Activated CD4-positive, alpha-beta T cell treated with anti-CD3 and anti-CD28 coated beads, Interleukin-2, amount 50 U/mL, for 16 hours (primary cell): Measurements from ENCODE around the gene TOP3B.
"Not testable (repeated sequence)": the region's sequence is repeated elsewhere in the genome, so short reads cannot be mapped to it uniquely, and the experiment has no call there.

ENCODE experiments used
- DNase-seq: peaks from one replicate; pipeline ENCODE4 v3.0.0-alpha.2; 2020

TOP3B gene

DNA sequence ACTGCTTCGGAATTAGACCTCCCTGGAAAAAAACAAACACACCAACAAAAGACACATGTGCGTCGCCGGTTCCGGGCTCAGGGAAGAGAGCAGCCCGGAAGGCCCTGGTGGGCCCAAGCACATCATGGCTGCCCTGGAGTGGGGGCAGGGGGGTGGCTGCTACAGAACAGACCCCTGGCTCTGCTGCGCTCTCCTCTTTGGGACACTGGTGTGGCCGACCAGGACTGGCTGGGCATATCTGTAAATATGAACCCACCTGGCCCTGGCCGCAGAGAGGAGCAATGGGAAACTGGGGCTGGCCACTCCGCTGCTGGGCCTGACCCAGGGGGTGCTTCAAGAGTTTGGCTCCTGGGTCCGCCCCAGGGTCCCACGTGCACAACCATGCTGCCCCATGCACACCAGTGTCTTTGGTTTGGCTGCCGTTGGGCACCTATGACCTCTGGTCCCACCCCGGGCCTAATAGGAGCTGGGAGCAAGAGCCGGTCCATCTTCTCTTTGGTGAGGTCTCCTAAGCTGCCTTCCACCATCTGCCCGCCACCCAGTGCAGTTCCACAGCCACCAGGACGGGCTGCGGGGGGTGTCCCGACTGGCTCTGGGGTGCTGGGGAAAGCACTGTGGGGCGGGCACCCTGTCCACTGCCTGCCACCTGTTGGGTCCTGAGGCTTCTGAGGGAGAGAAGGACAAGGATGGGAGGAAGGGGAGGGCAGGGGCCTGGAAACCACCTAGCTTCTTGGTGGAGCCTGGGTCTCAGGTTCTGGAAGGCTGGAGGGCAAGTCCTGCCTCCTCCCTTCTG, 60.0 kb downstream of the TOP3B start:
- no peak for DNase-seq

DNA sequence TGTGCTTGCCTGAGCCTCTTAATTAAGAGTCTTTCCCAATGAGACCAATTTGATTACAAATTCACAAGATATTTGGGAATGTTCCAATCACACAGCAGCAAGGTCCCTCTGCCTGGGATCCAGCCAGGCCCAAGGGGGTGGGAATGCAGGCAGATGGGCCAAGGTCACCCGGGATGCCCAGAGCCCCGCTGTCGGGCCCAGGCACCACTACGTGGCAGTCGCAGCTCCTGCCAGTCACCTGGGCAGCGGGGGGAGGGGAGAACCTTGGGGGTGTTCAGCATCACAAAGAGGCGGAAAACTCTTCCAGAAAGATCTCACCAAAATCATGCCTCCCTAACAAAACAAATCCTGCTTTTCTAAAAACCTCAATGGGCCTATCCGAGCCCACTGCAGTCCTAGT, 60.9 kb downstream of the TOP3B start:
- DNase-seq: no peak

DNA sequence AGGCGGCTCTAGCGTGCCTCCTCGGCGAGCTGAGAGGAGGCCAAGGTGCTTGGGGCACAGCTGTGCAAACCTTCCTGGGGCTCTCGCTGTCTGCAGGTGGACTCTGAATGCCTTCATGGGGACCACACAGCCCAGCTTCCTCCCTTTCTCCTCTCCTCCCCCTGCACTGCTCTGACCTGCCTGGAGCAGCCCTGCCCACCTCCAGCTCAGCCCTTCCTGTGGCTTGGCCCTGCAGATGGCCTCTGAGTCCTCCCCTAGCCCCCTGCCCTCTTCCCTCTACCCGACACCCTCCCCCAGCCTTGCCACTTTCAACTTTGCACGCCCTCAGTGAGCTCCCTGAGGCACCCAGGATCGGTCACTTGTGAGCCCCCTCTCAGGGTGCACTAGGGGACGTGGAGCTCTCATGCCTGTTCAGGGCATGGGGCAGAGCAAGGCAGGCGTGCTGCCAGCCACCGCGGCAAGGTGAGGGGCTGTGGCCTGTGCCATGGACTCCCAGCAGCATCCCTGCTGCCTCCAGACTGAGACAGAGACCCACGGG, 61.3 kb downstream of the TOP3B start:
- DNase-seq: no peak

DNA sequence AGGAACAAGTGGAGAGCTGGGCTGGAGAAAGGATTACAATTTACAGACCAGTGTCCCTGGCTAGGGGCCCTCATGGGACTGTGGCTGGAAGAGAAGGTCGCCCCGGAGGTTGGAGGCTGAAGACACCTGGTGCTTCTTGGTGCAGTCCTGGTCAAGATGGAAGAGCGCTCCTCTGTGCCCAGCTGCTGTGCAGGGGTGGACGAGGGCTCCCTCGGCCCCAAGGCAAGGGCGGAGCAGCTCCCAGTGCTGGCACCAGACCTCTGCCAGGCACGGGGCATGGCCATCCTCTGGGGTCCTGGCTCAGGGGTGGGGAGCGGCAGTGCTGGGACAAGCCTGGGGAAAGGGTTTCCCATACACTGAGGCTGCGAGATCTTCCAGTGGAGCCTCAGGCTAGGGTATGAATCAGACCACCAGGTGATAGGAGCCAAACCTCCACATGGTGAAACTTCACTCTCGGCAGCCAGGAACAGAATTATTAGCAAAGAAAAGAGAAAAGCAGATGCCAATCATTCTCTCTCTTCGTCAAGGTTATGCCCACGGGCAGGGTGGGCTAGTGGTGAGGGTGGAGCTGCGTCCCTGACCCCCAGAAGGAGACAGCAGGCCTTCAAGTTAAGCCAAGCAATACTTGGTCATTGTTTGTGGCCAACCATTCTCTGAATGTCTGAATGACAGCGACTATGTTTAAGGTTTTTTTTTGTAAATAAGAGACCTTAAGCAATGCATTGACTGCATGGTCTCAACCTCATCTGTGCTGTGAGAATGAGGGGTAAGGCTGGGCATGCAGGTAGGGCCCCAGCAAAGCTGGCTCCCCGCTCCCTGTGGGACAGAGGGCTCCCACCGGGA, 62.0 kb downstream of the TOP3B start:
- no peak for DNase-seq

GRCh38 chr22:21919526-21920307, 62.9 kb downstream of the TOP3B start:
- DNase-seq: no peak

- no peak for DNase-seq
These were observed 64.0 kb downstream of the TOP3B start for GRCh38 chr22:21918466-21919185.

GRCh38 chr22:21917959-21918261, 64.7 kb downstream of the TOP3B start:
- no peak for DNase-seq

DNA sequence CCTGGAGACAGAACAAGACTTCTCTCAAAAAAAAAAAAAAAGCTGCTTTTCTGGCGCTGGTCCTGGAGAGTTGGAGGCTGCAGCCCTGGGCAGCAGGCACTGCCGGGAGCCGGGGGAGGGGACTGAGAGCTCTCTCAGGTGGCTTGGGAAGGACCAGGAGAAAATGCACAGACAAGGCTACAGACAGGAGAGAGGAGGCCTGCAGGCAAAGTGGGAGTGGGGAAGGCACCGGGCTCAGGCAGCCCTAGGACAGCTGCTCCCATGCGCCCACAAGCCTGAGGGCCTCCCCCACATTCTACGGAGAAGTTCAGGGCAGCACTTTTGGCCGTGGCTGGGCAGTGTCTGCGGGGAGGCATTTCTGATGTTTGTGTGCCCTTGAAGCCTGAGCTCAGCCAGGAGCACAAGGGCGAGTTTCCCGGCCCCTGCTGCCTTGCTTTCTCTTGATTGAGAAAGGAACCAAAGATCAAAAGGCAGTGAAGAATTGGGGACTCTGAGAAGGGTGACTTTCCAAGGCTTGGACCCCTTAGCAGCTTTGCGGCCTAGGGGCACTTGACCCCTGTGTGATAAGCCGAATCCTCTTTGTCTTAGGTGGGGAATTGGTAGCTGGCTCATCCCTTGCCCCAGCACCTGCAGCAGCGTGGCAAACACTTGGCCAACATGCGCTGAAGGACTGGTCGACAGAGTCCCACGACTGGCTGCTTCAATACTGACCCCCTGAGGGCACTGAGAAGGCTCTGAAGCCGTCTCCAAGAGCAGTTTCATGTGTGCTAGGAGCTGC, 65.2 kb downstream of the TOP3B start:
- DNase-seq: no peak

DNA sequence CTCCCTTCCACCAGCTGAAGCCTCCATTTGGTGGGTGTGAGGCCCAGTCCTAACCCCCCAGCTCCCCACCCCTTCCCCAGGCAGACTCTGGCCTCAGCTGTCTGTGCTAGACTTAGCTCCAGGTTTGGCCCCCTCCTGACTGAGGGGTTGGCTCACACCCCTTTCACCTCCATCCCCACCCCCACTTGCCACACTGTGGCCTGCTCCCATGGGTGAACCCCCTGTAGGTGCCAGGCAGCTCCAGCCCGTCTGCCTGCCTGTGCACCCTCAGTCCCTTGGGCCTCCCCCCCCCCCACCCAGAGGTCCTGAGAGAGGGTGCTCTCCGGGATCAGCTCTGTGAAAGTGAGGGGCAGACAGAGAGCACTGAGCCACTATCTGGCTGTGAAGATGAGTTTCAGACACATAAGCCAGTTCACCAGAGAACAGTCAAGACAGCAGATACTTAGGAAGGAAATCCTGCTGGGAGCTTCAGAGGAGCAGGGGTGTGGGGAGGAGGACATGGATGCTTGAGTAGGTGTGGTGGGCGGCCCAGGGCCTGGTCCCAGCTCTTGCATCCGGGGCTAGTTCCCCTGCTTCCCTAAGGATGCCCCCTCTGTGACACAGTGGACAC, 66.2 kb downstream of the TOP3B start:
- no peak for DNase-seq

DNA sequence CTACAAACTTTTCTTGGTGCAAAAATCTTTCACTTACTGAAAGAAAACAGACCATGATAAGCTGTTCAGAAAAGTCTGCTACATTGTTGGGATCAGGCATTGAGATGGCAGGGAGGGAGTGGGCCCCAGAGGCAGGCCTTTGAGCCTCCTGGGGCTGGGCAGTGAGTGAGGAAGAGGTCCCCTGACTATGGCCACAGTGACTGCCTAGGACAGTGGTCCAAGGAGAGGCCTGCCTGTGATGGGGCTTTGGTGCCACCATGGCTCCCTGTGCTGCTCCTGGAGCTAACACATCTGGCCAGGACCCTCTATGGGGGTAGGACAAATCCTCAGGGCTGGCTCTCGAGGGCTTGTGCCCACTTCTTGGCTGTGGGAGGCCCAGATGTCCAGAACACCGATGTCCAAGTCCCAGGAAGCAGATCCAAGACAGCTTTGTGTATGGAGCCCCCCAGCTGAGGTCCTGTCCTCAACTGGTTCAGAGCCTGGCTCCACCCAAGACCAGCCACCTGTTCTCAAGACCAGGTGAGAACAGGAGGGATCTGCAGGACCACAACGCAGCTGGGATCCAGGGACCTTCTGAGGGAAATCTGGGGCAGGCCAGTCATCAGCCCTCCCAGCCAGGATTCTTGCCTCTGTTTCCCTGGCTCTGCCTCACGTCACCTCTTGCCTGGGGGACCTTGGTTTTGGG, 66.8 kb downstream of the TOP3B start:
- no peak for DNase-seq

GRCh38 chr22:21914033-21914642, 68.4 kb downstream of the TOP3B start:
- not testable (repeated sequence) for DNase-seq

GRCh38 chr22:21910367-21910766, 72.2 kb downstream of the TOP3B start:
- not testable (repeated sequence) for DNase-seq

GRCh38 chr22:21909871-21910270, 72.7 kb downstream of the TOP3B start:
- DNase-seq: no peak

DNA sequence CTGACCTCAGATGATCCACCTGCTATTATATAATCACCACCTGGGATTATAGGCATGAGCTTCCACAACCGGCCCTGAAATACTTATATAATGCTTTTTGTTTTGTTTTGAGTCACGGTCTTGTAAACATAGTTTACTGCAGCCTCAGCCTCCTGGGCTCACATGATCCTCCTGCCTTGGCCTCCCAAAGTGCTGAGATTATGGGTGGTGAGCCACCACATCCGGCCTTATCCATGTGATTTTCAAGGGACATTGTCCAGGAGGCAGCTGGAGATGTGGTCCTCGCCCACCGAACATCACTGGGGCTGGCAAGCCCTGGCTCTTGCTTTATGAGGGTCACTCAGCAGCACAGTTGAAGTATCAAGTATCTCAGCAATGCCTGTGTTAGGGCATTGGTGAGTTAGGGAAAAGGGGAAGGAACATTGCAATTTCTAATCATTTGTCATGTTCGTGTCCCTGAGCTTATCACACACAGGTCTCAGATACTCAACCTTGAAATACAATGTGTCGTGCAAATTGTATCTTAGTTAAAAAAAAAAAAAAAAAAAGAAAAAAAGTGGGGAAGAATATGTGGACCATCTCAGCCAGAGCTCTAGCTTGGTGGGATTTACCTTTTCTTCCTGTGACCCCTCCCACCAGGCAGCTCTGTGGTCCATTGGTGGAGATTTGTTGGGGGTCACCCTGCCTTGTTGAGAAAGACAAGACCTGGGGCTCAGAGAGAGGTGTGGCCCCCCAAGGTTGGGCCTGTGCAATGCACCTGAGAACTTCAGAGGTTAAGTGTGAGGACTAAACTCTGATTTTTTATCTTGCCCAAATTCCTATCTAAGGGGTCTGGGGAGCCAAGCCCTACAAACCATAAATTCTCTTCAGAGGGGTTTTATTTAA, 74.7 kb downstream of the TOP3B start:
- DNase-seq: no peak
